GM18502 (cell line): ENCODE measurements around the gene HSPA1L.
"Not testable (repeated sequence)": the region's sequence is repeated elsewhere in the genome, so short reads cannot be mapped to it uniquely, and the experiment has no call there.

Experiments used
- ATAC-seq: cut with Tn5 transposase; IDR thresholded peaks from one replicate; pipeline ENCODE4 v1.9.1; 2021; ENCODE audit warnings: mild to moderate bottlenecking; ENCODE audit not compliant: unreplicated experiment, poor library complexity

The HSPA1L gene

GRCh38 chr6:31817929-31818511 lies 2.9 kb upstream of the HSPA1L start:
- ATAC-seq = not testable (repeated sequence)

- ATAC-seq = not testable (repeated sequence)
Measured at GRCh38 chr6:31817133-31817928, 2.2 kb upstream of the HSPA1L start.

GRCh38 chr6:31814677-31815024 lies 432 bp downstream of the HSPA1L start:
- no peak for ATAC-seq

- no peak for ATAC-seq
Measured at GRCh38 chr6:31813465-31813849, 1.6 kb downstream of the HSPA1L start.

GRCh38 chr6:31811645-31812044 lies 3.4 kb downstream of the HSPA1L start:
- ATAC-seq = no peak

GRCh38 chr6:31808599-31808998 lies 6.5 kb downstream of the HSPA1L start:
- ATAC-seq = not testable (repeated sequence)

GRCh38 chr6:31806470-31807272 lies 8.4 kb downstream of the HSPA1L start, which contains the start of gene LSM2:
Gene LSM2, minus strand, starts transcription at chr6:31806966. Its CDS starts 209 bp downstream, at chr6:31806757.
- peak; percentile 94 for ATAC-seq

GRCh38 chr6:31805939-31806469 lies 9.1 kb downstream of the HSPA1L start:
- ATAC-seq = peak; percentile 13

- not testable (repeated sequence) for ATAC-seq
Measured at GRCh38 chr6:31801031-31801927, 13.8 kb downstream of the HSPA1L start.

GRCh38 chr6:31799781-31800180 lies 15.3 kb downstream of the HSPA1L start:
- no peak for ATAC-seq

- no peak for ATAC-seq
Measured at GRCh38 chr6:31797588-31797987, 17.5 kb downstream of the HSPA1L start.

- no peak for ATAC-seq
Measured at GRCh38 chr6:31796993-31797385, 18.1 kb downstream of the HSPA1L start.

GRCh38 chr6:31795616-31796298 lies 19.3 kb downstream of the HSPA1L start, which contains the start of gene VARS1:
Gene VARS1, minus strand, starts transcription at chr6:31795752. Its CDS starts 535 bp downstream, at chr6:31795217.
- ATAC-seq = peak; percentile 85

GRCh38 chr6:31794866-31795615 lies 20.0 kb downstream of the HSPA1L start:
- no peak for ATAC-seq

- ATAC-seq = no peak
Measured at GRCh38 chr6:31794294-31794865, 20.7 kb downstream of the HSPA1L start.

GRCh38 chr6:31793927-31794245 lies 21.2 kb downstream of the HSPA1L start:
- not testable (repeated sequence) for ATAC-seq

- ATAC-seq = no peak
Measured at GRCh38 chr6:31792761-31793171, 22.3 kb downstream of the HSPA1L start.

- no peak for ATAC-seq
Measured at GRCh38 chr6:31792090-31792374, 23.1 kb downstream of the HSPA1L start.
